ENCODE measurements around the gene KLHL29.

DNA sequence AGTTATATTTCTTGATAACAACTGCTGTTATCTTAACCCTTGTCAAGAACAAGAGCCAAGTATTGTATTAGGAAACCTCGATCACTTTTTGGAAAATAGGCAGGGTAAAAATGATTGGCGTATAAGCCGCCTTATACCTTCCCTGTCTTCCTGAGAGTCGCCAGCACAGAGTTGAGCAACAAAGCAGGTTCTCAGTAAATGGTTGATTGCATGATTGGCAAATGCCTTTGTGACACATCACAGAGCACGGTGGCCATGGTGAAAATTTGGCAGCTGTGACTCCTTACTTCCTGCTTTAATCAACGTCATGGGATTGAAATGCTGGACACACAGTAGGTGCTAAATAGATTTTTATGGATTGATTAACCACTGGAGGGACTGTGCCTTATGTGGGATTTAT, 3.9 kb upstream of the KLHL29 start:
- TF ChIP-seq, protein P1, sequence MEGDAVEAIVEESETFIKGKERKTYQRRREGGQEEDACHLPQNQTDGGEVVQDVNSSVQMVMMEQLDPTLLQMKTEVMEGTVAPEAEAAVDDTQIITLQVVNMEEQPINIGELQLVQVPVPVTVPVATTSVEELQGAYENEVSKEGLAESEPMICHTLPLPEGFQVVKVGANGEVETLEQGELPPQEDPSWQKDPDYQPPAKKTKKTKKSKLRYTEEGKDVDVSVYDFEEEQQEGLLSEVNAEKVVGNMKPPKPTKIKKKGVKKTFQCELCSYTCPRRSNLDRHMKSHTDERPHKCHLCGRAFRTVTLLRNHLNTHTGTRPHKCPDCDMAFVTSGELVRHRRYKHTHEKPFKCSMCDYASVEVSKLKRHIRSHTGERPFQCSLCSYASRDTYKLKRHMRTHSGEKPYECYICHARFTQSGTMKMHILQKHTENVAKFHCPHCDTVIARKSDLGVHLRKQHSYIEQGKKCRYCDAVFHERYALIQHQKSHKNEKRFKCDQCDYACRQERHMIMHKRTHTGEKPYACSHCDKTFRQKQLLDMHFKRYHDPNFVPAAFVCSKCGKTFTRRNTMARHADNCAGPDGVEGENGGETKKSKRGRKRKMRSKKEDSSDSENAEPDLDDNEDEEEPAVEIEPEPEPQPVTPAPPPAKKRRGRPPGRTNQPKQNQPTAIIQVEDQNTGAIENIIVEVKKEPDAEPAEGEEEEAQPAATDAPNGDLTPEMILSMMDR (IDR thresholded peaks at IDR 0.05; ENCODE audit: low read depth, low read length, poor library complexity, severe bottlenecking) = no peak
- TF ChIP-seq EZH2phosphoT487 (IDR thresholded peaks at IDR 0.05; ENCODE audit: borderline replicate concordance, low read length) = no peak
